HG03045 (cell line): Measurements from ENCODE around the gene IL10RA.
"Not testable (repeated sequence)": the region's sequence is repeated elsewhere in the genome, so short reads cannot be mapped to it uniquely, and the experiment has no call there.

Source experiments
- ATAC-seq: cut with Tn5 transposase; IDR thresholded peaks from one replicate; pipeline ENCODE4 v1.9.1; 2021; ENCODE audit warnings: mild to moderate bottlenecking, moderate library complexity; ENCODE audit not compliant: unreplicated experiment

Gene IL10RA

DNA sequence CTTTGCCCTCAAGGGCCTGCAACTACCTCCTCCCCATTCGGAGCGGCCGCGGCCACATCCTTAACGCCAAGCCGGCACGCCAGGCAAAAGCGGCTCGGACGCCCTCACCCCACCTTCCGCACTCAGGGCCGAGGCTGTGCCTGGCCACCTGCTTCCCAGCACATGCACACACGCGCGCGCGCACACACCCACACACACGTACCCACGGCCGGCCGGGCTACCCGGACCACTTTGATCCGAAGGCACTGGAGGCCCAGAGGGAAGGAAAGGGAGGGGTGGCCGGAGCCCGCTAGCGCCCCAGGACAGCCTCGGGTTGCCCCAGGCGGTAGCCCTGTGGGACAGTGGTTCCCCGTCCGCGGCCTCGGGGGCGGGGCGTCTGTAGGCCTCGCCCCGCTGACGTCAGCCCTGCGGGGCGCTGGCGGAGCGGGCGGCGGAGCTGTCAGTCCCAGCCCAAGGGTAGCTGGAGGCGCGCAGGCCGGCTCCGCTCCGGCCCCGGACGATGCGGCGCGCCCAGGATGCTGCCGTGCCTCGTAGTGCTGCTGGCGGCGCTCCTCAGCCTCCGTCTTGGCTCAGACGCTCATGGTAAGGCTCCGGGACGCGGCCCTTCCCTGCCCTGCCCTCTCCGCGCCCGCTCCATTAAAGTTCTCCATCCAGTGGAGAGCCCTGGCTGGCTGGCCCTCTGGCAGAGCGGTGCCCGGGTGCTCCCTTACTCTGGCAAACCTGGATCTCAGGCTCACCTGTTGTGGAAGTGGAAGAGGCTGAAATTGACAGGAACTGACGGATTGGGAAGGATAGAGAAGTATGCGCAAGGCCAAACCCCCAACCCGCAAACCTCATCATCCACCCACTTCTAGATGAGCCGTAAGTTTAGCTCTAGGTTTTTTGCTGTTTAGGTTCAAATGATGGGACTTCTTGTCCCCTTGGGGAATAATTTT, at the start of gene IL10RA:
IL10RA (plus strand) TSS at position 442 of the 935 bp plus-strand sequence; CDS start at position 516, 74 bp downstream.
- ATAC-seq, result peak; percentile 92

DNA sequence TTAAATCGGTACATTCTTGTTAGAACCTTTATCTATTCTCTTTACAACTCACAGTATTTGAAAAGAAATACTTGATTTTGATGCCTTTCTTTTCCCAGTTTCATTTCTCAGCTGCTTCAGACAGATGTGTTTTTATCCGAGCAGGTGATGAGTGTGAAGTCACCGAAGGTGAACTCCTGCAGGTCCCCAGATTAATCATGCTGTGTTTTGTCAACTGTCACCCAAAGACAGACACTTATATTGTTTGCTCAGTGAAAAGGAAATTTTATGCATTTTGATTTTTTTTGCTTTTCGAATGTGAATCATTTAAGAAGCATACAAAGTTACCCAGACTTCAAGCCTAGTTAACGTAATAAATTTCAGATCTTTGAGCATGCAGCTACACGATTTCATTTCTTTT, 49.2 kb upstream of the IL10RA start:
- ATAC-seq, result no peak

DNA sequence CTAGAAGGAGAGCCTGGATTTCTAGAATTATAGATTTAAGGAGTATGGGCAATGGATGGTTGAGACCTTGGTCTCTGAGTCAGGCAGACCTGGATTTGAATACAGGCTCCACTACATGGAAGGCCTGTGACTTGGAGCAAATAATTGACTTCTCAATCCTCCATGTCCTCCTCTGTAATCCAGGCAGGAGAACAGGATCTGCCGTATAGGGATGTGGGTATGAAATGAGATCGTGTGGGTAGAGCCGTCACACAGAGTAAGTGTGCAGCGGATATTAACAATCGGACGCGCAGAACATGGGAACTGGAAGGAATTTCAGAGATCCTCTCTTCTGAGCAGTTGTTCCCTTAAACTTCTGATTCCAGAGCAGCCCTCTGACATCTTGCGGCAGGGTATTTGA, 45.5 kb upstream of the IL10RA start:
- no peak for ATAC-seq

DNA sequence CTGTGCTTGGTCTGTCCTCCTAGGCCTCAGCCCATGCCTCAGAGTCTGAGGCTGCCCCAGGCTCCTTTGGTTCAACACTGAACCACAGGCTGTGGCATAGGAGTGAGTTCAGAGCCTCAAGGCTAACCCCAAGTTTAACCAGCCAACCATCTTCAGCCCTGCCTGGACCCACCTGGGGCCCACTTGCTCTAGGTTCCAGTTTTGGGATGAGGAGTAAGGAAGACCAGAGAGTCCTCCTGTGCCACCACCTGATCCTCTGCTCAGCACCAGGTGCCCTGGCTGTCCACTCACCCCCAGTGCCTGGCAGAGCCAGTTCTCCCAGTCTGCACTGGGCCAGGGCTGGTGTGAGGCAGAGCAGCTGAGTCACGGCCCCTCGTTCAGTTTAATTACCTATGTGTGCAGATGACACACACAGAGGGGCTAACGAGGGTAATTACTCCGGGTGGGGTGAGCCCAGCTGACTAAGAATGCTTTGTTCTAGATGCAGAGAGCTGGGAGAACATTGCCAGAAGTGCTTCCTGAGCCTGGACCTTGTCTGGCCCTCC, 45.0 kb upstream of the IL10RA start:
- ATAC-seq, result no peak

DNA sequence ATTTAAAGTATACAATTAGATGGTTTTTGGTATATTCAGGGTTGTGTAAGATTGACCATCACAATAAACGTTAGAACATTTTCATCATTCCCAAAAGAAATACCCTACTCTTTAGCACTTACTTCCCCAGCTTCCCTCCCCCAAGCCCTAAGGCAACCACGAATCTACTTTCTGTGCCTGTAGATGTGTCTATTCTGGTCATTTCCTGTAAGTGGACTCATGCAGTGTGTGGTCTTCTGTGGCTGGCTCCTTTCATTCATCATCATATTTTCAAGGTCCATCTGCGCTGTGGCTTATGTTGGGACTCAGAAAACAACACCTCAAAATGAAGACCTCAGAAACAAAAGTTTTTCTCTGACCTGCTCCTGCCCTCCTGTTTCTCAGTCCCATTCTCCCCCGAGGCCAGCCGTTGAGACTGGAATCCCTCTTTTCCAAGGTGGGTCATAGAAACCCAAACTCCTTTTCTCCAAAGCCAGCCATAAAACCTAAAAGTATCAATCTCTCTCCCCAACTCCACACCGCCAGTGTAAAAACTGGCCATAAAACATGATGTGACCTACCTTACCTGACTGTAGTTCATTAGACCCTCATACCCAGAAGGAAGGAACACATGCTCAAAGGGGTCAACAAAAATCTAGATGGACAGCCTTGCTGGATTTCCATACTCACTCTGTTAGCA, 44.1 kb upstream of the IL10RA start:
- no peak for ATAC-seq

DNA sequence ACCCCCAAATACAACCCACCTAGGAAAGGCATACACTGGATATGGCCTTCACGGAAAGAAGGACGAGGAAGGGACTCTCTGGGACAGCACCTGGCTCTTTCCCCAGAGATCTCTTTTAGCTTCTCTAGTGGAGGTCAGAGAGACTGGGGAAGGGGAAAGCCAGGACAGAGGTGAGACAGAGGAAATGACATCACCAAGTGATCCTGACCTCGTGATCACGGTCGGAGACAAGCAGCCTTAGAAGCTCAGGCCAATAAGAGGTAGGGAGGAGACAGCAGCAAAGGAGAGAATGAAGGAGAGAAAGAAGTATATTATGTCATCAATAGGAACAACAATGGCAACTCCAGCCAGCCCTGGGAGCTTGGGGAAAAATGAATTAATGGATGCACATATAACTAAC, 41.6 kb upstream of the IL10RA start:
- no peak for ATAC-seq

DNA sequence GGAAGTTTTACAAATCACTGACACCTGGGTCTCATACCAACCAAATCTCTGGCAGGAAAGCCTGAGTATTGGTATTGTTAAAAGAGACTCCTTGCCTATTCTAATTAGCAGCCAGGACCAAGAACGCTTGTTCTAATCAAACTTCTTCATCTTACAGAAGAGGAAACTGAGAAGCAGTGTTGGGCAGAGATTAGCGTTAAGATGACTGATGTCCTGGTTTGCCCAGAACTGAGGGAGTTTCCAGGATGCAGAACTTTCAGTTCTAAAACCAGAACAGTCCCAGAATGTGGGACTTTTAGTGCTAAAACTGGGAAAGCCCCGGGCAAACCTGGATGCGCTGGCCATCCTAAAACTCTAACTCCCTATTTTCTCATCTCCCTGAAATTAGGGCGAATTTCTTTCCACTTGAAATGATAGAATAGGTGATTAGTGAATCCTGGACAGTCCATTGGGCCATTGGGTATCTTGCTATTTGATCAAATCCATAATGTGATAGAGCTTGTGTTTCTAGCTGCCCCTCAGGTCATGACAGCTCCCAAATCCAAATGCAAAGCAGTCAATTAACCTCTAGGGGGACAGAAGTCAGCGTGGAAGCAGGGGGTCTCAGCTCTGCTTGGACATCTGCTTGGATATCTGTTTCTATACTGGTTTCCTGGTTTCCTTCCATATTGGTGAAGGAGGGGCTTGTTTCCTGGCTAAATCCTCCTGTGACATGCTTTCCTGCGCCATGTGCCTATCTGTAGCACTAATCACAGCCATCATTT, 41.0 kb upstream of the IL10RA start:
- ATAC-seq, result no peak

DNA sequence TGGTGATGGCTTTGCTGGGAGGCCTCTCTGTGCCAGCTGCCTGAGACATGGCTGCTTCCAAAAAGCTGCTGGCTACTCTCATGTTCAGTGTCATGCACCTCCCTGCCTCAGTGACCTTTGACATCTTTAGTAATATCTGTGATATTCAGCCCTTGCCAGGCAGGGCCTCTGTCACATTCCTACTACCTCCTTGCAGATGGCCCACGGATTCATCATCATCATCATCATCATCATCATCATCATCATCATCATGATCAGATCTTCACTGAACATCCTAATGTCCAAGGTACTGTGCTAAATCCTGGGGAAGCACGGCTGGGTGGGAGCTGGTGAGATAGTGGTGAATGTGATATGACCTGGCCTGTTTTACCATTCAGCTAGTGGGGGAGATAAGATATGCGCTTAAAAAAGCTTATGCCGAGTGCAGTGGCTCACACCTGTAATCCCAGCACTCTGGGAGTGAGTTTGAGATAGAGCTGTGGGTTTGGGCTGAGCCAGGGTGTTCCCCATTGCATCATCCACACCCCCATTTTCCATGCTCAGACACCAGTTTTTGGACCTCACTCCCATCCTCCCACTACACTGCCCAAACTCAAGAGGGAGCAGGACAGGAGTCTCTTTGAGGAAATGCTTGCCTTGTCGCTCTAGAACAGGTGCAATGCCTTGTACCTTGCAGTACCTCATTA, 39.9 kb upstream of the IL10RA start:
- ATAC-seq, result peak; percentile 6

DNA sequence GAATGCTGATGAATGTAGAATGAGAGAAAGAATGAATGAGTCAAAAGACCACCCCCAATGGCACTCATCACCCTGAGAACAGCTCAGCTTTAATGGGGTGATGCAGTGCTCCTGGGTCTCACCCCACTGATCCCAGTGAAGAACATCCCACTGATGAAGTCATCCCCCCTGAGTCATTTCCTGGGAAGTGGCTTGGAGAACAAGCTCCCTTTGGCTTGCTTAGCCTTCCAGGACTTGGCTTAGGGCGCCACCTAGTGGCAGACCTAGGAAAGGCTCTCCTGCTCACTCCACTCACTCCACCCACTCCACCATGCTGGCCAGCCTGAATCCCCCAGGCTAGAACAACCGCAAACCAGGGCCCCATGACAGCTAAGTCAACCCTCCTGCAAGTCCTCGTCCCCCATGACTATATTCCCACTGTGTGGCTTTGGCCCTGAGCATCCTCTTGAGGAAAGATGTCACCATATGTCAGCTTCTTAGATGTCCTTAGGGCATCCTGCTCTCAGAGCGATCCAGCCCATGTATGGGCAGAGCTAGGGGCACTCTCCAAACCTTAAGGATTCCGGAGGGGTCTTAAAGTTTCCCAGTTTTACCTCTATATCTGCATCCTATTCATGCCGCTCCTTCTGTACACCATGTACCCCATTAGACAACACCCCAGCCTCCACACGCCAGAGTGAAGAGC, 39.2 kb upstream of the IL10RA start:
- ATAC-seq, result peak; percentile 60

DNA sequence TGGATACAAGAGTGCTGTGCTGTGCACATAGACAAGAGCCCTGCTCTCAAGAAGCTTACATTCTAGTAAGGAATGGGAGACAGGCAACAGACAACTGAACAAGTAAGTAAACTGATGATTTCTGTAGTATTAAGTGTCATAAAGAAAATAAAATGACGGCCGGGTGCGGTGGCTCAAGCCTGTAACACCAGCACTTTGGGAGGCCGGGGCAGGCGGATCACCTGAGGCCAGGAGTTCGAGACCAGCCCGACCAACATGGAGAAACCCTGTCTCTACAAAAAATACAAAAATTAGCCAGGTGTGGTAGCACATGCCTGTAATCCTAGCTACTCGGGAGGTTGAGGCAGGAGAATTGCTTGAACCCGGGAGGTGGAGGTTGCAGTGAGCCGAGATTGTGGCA, 38.4 kb upstream of the IL10RA start:
- not testable (repeated sequence) for ATAC-seq

DNA sequence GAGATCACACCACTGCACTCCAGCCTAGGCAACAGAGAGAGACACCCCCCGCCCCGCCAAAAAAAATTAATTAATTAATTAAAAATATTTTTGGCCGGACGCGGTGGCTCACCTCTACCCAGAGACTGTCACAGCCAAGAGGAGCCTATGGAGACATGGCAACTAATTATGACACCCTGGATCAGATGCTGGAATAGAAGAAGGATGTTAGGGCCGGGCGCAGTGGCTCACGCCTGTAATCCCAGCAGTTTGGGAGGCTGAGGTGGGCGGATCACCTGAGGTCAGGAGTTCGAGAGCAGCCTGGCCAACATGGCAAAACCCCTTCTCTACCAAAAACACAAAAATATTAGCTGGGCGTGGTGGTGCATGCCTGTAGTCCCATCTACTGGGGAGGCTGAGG, 37.7 kb upstream of the IL10RA start:
- not testable (repeated sequence) for ATAC-seq

DNA sequence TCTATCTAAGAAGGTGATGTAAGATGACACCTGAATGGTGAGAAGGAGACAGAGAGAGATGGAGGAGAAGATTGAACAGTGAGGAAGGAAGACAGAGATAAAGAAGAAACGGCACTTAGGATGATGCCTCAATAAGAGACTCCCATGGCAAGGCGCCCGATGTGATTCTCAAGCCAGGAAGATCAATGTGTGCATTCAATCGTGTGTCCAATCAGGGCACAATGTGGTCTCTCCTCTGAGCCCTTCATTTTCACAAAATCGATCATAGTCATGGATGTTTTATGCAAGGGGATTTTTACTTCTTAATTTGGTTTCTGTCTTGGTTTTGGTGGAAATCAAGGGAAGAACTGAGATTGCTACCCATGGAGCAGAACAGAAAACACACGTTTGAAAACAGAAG, 37.1 kb upstream of the IL10RA start:
- no peak for ATAC-seq

DNA sequence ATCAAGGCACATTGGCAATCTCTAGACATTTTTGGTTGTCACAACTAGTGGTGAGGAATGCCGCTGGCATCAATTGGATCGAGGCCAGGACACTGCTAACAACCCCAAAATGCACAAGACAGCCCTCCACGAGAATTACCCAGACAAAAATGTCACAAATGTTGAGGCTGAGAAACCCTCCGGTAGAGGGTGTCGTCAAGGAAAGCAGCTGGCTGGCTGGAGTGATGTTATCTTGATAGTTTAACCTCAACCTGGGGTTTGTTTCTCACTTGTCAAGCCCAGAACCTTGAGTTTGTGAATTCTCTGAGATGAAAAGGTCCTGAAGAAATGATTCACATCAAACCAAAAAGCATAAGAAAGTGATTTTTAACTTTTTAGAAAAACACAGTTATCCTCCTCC, 35.9 kb upstream of the IL10RA start:
- no peak for ATAC-seq

DNA sequence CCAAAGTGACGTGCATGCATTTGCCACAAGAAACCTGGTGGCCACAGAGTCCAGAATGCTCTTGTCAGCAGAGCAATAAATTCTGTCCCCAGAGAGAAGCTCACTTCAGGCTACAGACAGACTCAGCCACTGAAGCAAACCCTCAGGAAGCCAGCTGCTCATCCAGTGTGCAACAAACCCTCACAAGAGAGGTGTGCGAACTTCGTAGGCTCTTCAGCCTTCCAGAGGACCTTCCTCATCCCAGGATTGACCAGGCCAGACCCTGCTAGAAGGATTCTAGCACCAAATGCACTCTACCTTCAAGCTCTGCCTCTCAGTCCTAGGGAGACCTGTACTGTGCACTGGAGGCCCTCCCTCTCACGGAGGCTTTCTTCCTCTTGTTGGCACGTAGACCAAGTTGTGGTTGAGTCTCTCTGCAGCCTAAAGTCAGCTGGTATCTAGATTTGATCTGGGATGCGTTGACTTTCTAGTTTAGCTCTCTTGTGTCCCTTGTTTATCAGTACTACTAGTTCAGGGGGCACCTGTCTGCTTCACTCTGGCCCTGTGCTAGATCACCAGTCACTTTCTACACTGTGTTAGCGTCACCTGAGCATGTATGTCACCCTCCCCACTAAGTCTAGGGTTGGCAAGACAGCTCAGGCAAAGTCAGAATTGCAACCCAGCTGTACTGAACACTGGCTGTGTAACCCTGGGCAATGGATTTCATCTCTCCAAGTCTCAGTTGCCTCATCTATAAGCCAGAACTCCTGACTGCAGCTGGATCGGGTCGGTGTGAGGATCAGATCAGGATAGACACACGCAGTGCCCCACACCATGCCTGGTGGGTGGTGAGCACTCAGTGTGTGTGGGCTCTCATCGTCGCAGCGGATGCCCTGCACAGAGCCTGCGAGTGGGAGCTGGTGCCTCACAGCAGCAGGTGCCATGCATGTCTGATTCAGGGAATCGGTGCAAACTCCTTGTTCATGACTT, 34.9 kb upstream of the IL10RA start:
- no peak for ATAC-seq

DNA sequence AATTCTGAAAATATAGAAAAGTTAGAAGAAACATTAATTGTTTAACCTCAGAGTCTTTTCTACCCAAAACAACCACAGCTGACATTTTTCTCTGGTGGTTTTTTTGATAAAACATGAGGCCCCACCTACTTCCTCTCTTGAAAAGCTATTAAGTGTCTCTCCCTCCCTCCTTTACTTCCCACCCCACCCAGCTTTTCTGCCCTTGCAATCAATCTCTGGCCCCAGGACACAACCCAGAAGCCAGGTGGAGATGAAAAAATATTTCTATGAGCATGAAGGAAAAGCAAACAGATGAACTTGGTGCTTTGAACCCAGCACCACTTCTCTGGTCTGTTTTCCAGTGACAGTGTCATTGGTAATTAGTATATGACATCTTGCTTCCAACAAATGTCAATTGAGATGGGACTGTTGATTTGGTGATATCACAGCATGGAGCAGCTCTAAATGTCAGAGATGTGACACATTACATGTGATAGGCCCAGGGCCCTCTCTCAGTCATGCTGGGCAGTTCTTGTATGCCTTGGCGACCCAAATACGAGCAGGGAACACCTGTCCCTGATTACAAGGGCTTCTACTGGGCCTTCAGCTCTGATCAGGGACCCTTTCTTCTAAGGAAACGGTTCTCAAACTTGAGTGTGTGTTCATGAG, 33.0 kb upstream of the IL10RA start:
- no peak for ATAC-seq

DNA sequence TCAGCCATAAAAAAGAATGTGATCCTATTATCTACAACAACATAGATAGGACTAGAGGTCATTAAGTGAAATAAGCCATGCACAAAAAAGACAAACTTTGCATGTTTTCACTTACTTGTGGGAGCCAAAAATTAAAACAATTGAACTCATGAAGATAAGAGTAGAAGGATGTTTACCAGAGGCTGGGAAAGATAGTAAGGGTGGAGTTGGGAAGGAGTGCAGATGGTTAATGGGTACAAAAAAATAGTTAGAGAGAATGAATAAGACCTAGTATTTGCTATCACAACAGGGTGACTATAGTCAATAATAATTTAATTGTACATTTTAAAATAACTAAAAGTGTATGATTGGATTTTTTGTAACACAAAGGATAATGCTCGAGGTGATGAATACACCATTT, 27.2 kb upstream of the IL10RA start:
- no peak for ATAC-seq

DNA sequence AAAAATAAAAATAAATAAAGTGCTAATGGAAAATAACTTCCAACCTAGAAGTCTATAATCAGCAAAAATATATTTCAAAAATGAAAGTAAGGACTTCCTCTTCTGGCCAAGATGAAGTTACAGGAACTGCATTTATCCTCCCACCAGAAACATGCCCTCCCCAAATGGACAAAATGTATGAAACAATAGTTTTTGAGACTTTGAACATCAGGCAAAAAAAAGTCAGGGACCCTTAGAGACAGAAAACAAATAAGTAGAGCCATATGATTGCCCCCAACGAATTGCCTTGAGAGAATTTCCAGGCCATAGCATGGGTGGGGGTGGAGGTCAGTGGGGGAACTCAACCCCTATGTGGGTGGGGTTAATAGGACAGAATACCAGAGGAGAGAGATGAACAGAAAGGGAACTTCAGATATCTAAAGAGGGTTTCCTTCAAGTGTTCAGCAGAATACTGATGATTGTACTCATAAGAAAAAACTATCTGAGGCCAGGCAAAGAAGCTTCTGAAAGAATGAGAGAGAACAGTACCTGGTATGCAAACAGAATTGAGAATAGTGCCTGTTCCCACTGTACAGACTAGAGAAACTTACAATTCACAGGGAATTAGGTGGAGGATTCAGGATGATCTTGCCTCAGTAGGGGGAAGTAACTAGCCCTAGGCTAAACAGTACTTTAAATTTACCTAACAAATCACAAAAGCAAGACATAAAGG, 26.6 kb upstream of the IL10RA start:
- no peak for ATAC-seq

DNA sequence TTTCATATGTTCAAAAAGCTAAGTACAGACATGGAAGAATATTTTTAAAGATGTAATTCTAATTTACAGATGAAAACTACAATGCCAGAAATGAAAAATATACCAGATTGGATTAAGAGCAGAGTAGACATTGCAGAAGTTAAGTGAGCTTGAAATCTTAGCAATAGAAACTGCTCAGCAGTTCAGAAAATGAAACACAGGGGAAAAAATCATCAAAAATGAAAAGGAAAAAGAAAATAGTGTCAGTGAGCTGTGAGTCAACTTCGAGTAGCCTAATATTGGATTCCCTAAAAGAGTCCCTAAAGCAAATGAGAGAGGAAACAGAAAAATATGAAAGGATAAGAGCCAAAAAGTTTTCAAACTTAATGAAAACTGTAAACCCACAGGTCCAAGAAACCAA, 25.8 kb upstream of the IL10RA start:
- no peak for ATAC-seq
